Activated CD4-positive, alpha-beta T cell treated with anti-CD3 and anti-CD28 coated beads, Interleukin-2, amount 10 ng/mL, durations not matched to agents 7 days and 5 days (primary cell): ENCODE measurements around the gene CACNA1D. TPM values are rescaled to one million over a fixed set of nuclear protein-coding genes. Genes with fewer than 3 reads are reported as not detected.

Experiments
- CTCF ChIA-PET: fragments of 350-600 bp; sonication (Branson Sonifier 250); formaldehyde crosslinking; loops from one replicate; lab custom pipeline; 2021; ENCODE audit warnings: antibody characterized with exemption; lab: Charles Lee
- POLR2A ChIA-PET: fragments of 350-600 bp; sonication (Branson Sonifier 250); formaldehyde crosslinking; loops from one replicate; lab custom pipeline; 2021; ENCODE audit warnings: antibody characterized with exemption; lab: Charles Lee
- DNase-seq: peaks from one replicate; pipeline ENCODE4 v3.0.0-alpha.2; 2020
- H3K27ac Mint-ChIP-seq: one replicate; pipeline ENCODE4 v1.8.0; 2021; ENCODE audit warnings: mild to moderate bottlenecking, moderate library complexity, mixed read lengths
- H3K27me3 Mint-ChIP-seq: one replicate; pipeline ENCODE4 v1.8.0; 2021; ENCODE audit warnings: mixed read lengths
- H3K36me3 Mint-ChIP-seq: one replicate; pipeline ENCODE4 v1.8.0; 2021; ENCODE audit warnings: low read depth, mixed read lengths
- H3K4me1 Mint-ChIP-seq: one replicate; pipeline ENCODE4 v1.8.0; 2021; ENCODE audit warnings: mixed read lengths
- H3K4me3 Mint-ChIP-seq: one replicate; pipeline ENCODE4 v1.8.0; 2021; ENCODE audit warnings: mild to moderate bottlenecking, moderate library complexity, mixed read lengths
- H3K9me3 Mint-ChIP-seq: one replicate; pipeline ENCODE4 v1.8.0; 2021; ENCODE audit warnings: mixed read lengths
- total RNA-seq, 2 experiments: library from RNA; stranded (reverse); gene quantifications; one replicate each; pipeline ENCODE4 v1.2.3, GENCODE V29; 2021

CACNA1D gene
- total RNA-seq, 2 experiments from 2014 or later, result 0.15 to 0.33 TPM

DNA sequence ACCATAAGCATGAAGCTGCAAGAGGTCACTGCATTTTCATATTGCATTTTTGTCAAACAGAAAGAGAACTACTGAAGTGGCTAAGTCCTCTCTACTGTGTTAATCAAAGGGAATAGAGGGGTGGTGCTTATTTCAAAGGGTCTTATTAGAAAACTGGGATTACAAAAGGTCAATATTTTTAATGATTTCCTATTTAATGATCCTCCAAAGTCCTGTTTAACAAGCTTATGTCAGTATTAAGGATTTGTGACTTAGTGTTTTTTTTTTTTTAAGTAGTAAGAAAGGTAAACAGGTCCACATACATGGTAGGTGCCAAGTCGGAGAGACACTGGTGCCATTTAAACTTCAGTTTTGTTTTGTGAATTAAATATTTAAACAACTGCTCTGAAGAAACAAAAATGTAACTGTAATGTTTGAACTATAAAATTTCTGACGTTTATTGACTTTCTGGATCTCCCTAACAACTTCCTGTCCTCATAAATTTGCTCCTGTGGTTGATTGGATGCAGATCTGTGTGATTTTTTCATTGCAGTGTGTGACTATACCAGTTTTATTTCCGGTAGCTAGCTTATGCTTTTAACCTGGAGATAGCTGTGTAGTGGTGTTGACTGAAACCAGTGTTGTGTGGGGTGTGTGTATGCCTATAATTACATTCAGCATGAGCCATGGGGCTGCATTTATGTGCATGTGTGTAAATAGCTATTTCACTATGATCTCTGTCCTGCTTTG lies 8.6 kb upstream of the CACNA1D start:
- Mint-ChIP-seq H3K4me3 (no peak overlapping the region), H3K9me3 (no peaks in the 10 kb centered on the region), H3K36me3 (no peaks in the 10 kb centered on the region), H3K27me3 (peaks cover 38% of the 10 kb centered on the region), H3K27ac (no peak overlapping the region), H3K4me1 (peaks cover 3% of the 10 kb centered on the region)
- CTCF ChIA-PET, result no interaction called here
- POLR2A ChIA-PET, result no interaction called here
- no peak for DNase-seq

GRCh38 chr3:53486961-53487654 lies 7.3 kb upstream of the CACNA1D start:
- Mint-ChIP-seq H3K4me3 (no peak overlapping the region), H3K36me3 (no peaks in the 10 kb centered on the region), H3K4me1 (peaks cover 3% of the 10 kb centered on the region), H3K27me3 (peaks cover 40% of the 10 kb centered on the region), H3K9me3 (no peaks in the 10 kb centered on the region), H3K27ac (no peak overlapping the region)
- ChIA-PET POLR2A (no interaction called here), CTCF (no interaction called here)
- no peak for DNase-seq

- DNase-seq, result no peak
- peaks cover 48% of the 10 kb centered on the region for H3K27me3 Mint-ChIP-seq
Observed at GRCh38 chr3:53489386-53489785, 5.0 kb upstream of the CACNA1D start.

GRCh38 chr3:53489787-53490458 lies 4.5 kb upstream of the CACNA1D start:
- no peaks in the 10 kb centered on the region for H3K9me3 Mint-ChIP-seq
- POLR2A ChIA-PET, result no interaction called here
- no peak overlapping the region for H3K27ac Mint-ChIP-seq
- no peak overlapping the region for H3K4me3 Mint-ChIP-seq
- no peaks in the 10 kb centered on the region for H3K36me3 Mint-ChIP-seq
- peaks cover 7% of the 10 kb centered on the region for H3K4me1 Mint-ChIP-seq
- peaks cover 44% of the 10 kb centered on the region for H3K27me3 Mint-ChIP-seq
- DNase-seq, result no peak
- CTCF ChIA-PET, result no interaction called here

More at GRCh38 chr3:53489386-53489785, 5.0 kb upstream of the CACNA1D start:
- H3K36me3 Mint-ChIP-seq, result no peaks in the 10 kb centered on the region
- H3K4me1 Mint-ChIP-seq, result peaks cover 7% of the 10 kb centered on the region
- no peak overlapping the region for H3K4me3 Mint-ChIP-seq
- H3K27ac Mint-ChIP-seq, result no peak overlapping the region
- POLR2A ChIA-PET, result no interaction called here
- no peaks in the 10 kb centered on the region for H3K9me3 Mint-ChIP-seq
- CTCF ChIA-PET, result no interaction called here

DNA sequence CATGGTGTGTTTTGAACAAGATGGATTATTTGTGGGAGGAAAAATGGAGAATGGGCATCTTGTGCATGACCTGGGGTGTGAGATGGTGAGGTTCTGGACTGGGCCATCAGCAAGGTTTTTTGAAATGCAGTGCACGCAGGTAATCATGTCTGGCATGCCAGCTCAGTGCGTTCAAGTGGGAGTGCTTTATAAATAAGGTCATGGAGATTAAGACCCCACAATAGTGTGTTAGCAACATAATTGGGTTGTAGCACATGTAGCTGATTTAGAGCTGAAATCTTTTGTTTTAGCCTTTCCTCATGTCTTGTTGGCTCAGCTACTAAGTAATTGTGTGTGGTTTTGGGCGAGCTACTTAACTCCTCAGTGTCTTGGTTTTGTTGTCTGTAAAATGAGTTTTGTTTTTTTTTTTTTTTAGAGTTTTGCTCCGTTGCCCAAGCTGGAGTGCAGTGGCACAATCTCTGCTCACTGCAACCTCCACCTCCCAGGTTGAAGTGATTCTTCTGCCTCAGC lies 3.9 kb upstream of the CACNA1D start:
- Mint-ChIP-seq H3K4me1 (peaks cover 7% of the 10 kb centered on the region), H3K27me3 (peaks cover 47% of the 10 kb centered on the region), H3K4me3 (no peak overlapping the region), H3K36me3 (no peaks in the 10 kb centered on the region), H3K9me3 (no peaks in the 10 kb centered on the region), H3K27ac (no peak overlapping the region)
- CTCF ChIA-PET, result no interaction called here
- POLR2A ChIA-PET, result no interaction called here
- DNase-seq, result no peak

- H3K4me1 Mint-ChIP-seq, result peaks cover 4% of the 10 kb centered on the region
- no peaks in the 10 kb centered on the region for H3K36me3 Mint-ChIP-seq
- ChIA-PET CTCF (no interaction called here), POLR2A (no interaction called here)
- peaks cover 49% of the 10 kb centered on the region for H3K27me3 Mint-ChIP-seq
- H3K4me3 Mint-ChIP-seq, result no peak overlapping the region
- no peaks in the 10 kb centered on the region for H3K9me3 Mint-ChIP-seq
- no peak for DNase-seq
- no peak overlapping the region for H3K27ac Mint-ChIP-seq
Observed at GRCh38 chr3:53491276-53491675, 3.1 kb upstream of the CACNA1D start.

DNA sequence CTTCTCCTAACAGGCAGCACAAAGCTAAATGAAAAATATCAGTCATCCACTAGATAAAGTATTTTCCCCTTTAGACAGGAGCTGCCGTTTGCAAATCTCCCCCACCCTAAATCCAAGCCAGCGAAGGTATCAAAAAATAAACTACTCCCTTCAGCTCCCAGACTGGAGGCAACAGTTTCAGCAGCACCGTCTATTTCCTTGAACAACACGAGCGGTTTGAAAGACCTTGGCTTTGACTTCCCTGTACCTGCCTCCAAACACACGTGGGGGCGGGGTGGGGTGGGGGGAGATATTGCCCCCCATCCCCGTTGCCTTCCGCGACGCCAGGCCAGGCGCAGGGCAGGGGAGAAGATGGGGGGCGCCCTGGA lies 832 bp upstream of the CACNA1D start:
- H3K9me3 Mint-ChIP-seq, result no peaks in the 10 kb centered on the region
- CTCF ChIA-PET, result no interaction called here
- H3K27me3 Mint-ChIP-seq, result peaks cover 66% of the 10 kb centered on the region
- no peak for DNase-seq
- H3K36me3 Mint-ChIP-seq, result no peaks in the 10 kb centered on the region
- H3K4me1 Mint-ChIP-seq, result peaks cover 4% of the 10 kb centered on the region
- POLR2A ChIA-PET, result no interaction called here
- no peak overlapping the region for H3K27ac Mint-ChIP-seq
- H3K4me3 Mint-ChIP-seq, result peak overlapping the region; percentile 37

DNA sequence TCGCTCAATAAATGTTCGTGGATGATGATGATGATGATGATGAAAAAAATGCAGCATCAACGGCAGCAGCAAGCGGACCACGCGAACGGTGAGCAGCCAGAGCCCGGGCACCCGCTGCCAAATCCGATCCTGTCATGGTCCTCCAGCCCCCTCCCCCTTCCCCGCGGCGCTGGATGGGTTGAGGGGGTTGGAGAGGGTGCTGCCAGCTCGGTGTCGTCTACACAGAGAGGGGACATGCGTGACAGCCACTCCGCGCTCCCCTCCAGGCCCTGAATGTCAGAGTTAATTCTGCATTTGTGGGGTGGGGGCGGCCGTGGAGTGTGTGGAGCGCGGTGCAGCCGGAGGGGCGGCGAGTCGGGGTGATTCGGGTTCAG lies 722 bp downstream of the CACNA1D start:
- no peaks in the 10 kb centered on the region for H3K9me3 Mint-ChIP-seq
- DNase-seq, result no peak
- no peak overlapping the region for H3K27ac Mint-ChIP-seq
- peaks cover 70% of the 10 kb centered on the region for H3K27me3 Mint-ChIP-seq
- CTCF ChIA-PET, result no interaction called here
- no peaks in the 10 kb centered on the region for H3K36me3 Mint-ChIP-seq
- no peak overlapping the region for H3K4me3 Mint-ChIP-seq
- H3K4me1 Mint-ChIP-seq, result peaks cover 4% of the 10 kb centered on the region
- POLR2A ChIA-PET, result no interaction called here

DNA sequence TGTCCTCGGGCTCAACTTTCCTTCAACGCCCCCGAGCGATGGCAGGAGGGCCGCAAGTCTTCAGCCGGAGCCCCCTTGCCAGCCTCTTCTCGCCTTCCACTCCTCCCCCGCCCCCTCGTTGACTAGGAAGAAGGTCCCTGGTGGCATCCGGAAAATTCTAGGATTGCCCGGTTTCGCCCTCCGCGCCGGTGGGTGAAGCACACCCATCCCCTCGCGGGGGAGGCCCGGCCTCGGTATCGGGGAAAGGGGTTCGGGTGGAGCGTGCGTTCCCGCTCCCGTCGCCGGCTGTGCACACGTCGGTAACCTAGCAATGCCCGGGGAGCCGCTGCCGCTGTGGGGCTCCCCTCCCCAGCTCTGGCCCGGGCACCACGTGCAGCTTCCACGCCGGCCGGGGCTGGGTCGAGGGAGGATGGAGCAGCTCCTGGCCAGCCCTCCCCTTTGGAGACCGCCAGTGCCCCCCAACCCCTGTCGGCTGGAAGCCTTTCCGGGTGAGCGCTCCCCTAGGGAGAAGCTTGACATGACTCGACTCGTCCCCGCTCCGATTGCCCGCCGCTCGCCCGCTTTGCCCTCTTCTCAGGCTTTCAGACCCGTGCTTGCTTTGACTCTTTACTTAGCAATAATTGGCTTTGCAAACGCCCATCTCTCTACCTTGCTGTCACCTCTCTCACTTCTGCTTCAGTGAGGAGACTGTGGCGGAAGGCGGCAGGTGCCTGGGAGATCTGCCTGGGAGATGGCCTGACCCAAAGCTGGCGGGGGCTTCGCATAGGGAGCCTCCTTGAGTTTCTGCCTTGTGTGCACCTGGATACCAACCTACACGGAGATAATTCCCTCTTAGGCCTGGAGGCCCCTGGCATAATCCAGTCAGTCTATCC lies 1.3 kb downstream of the CACNA1D start:
- POLR2A ChIA-PET, result no interaction called here
- Mint-ChIP-seq H3K36me3 (no peaks in the 10 kb centered on the region), H3K27me3 (peaks cover 66% of the 10 kb centered on the region), H3K27ac (no peak overlapping the region), H3K9me3 (no peaks in the 10 kb centered on the region), H3K4me3 (no peak overlapping the region), H3K4me1 (peaks cover 4% of the 10 kb centered on the region)
- CTCF ChIA-PET, result no interaction called here
- no peak for DNase-seq

DNA sequence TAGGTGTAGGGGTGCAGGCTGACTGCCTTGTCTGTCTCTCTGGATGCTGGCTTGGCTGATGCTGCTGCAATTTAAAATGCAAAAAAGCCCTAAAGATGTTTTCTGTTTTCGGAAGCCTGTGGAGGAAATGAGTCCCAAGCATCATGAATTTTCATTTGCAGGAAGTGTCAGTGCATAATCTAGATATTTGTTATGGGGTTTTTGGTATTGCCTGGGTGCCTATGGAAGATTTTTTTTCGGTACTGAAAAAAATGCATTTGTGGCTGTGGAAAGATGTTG lies 1.9 kb downstream of the CACNA1D start:
- CTCF ChIA-PET, result no interaction called here

GRCh38 chr3:53496984-53497383 lies 2.6 kb downstream of the CACNA1D start:
- ChIA-PET CTCF (no interaction called here), POLR2A (no interaction called here)
- H3K27me3 Mint-ChIP-seq, result peaks cover 70% of the 10 kb centered on the region
- DNase-seq, result no peak
- H3K9me3 Mint-ChIP-seq, result no peaks in the 10 kb centered on the region
- H3K4me1 Mint-ChIP-seq, result peaks cover 4% of the 10 kb centered on the region
- no peak overlapping the region for H3K4me3 Mint-ChIP-seq
- no peaks in the 10 kb centered on the region for H3K36me3 Mint-ChIP-seq
- no peak overlapping the region for H3K27ac Mint-ChIP-seq

More for the DNA sequence above, 1.9 kb downstream of the CACNA1D start:
- H3K36me3 Mint-ChIP-seq, result no peaks in the 10 kb centered on the region
- no peak overlapping the region for H3K27ac Mint-ChIP-seq
- H3K4me3 Mint-ChIP-seq, result no peak overlapping the region
- POLR2A ChIA-PET, result no interaction called here
- DNase-seq, result no peak
- peaks cover 4% of the 10 kb centered on the region for H3K4me1 Mint-ChIP-seq
- no peaks in the 10 kb centered on the region for H3K9me3 Mint-ChIP-seq
- H3K27me3 Mint-ChIP-seq, result peaks cover 72% of the 10 kb centered on the region

DNA sequence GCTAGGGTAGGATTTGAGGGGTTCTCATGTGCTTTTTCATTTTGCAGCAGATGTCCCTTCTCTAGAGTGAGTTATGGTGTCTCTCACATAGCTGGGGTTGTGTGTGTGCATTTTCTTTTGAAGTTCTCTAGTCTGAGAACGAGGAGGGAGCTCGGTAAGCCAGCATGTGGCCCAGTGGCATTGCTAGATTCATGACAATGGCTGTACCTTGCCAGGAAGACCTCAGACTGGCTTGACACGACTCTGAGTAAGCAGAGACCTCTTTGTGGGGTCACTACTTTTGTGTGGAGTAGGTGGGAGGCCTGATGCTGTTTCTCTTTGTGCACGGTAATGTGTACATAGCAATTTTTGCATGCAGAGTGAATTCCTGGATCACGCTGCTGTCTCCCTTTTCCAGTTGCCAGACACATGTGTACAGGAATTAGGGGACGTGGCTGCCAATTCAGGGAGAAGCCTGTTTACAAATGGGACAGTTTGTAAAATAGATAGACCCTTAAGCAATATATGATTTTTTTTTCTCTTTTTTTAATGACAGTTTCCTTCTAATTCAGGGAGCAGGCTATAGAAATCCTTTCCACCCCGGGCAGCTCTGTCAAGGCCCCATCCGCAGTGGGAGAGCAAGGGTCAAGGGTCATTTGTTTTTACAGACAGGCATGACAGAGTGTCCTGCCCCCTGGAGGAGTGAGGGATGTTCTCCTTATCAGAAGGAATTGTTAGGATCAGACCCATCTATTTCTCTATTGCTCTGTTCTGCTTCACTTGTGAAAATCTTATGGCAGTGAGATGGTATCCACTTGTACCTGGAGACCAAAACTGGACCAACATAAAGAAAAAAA lies 4.6 kb downstream of the CACNA1D start:
- CTCF ChIA-PET, result no interaction called here
- H3K4me1 Mint-ChIP-seq, result no peaks in the 10 kb centered on the region
- H3K27me3 Mint-ChIP-seq, result peaks cover 66% of the 10 kb centered on the region

More for the DNA sequence above, 4.6 kb downstream of the CACNA1D start:
- POLR2A ChIA-PET, result no interaction called here
- DNase-seq, result no peak
- Mint-ChIP-seq H3K9me3 (no peaks in the 10 kb centered on the region), H3K36me3 (no peaks in the 10 kb centered on the region), H3K27ac (no peak overlapping the region), H3K4me3 (no peak overlapping the region)
